Right renal pelvis (tissue), 4 donors: ENCODE results near the gene DNPH1. TPM values are rescaled to one million over a fixed set of nuclear protein-coding genes. Genes with fewer than 3 reads are reported as not detected.

Experiments used
- DNase-seq, 4 donors: peaks; one replicate each; pipeline ENCODE4 v3.0.0-alpha.2; 2013; ENCODE audit warnings: low read depth in 4 of 4, low spot score in 3 of 4, missing footprints in 1 of 4
- polyA plus RNA-seq, 4 donors: library from polyadenylated mRNA; unstranded; fragments of 120-200 nt; gene quantifications; one replicate each; pipeline ENCODE4 v1.2.1, GENCODE V29; 2013; ENCODE audit not compliant: insufficient read length in 4 of 4

Gene DNPH1
- polyA plus RNA-seq, 4 donors = 52.9 to 104 (median 59.9) TPM

DNA sequence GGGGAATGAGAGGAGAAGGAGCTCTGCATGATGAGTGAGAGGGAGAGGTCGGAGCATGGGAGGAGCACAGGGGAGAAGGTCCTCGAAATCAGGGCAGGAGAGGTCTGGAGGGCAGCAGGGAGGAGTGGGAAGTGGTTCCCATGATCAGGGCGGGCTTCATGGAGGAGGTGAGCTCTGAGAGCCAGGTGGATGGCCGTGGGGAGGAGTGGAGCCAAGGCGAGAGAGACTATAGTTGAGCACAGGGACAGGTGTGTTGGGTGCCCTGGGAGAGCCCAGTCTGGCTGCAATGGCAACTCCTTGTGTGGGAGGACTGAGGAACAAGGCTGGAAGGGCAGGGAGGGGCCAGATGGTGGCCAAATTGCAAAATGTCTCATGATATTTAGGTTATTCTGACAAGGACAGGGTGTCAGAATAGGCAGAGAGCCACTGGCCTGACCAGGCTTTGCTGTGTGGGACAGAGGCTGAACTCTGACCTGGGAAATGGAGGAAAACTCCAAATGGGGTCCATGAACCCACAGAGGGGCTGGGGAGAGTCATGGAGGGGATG, 35.4 kb upstream of the DNPH1 start:
- no peak for DNase-seq

DNA sequence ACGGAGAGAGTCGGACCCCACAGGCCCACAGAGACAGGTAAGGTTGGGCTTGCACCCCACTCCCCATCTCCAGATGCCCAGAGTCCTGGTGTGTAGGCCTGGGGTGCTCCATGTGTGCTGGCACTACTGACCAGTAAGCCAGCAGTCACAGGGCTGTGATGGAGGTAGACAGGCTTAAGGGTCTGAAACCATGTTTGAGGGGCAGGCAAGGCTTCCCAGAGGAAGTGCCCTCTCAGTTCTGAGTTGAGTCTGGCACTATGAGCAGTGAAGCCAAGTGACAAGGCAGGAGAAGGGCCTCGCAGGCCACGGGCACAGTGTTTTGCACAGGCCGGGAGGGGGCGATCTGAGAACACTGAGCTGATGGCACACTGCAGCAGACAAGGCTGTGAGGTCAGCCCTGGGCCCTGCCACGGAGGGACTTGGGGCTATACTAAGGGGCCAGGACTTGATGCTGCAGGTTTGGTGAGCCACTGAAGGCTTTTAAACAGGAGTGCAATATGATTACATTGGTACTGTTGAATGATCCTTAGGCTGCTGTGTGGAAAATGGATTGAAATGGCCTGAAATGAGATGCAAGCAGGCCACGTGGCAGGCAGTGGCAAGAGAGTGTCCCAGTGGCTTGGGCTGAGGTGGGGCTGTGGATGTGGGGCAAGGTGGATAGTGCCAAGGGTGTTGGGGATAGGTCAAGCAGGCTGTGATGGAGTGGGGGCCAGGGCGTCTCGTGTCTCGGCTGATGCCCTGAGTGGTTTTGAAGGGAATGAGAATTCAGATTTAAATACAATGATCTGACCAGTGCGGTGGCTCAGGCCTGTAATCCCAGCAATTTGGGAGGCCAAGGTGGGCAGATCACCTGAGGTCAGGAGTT, 34.3 kb upstream of the DNPH1 start:
- no peak for DNase-seq

DNA sequence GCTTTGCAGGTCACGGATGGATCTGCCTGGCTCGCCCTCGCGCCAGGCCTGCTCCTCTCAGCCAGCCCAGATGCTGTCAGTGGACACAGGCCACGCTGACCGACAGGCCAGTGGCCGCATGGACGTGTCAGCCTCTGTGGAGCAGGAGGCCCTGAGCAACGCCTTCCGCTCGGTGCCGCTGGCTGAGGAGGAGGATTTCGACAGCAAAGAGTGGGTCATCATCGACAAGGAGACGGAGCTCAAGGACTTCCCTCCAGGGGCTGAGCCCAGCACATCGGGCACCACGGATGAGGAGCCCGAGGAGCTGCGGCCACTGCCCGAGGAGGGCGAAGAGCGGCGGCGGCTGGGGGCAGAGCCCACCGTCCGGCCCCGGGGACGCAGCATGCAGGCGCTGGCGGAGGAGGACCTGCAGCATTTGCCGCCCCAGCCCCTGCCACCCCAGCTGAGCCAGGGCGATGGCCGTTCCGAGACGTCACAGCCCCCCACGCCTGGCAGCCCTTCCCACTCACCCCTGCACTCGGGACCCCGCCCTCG, 33.6 kb upstream of the DNPH1 start:
- DNase-seq = no peak

DNA sequence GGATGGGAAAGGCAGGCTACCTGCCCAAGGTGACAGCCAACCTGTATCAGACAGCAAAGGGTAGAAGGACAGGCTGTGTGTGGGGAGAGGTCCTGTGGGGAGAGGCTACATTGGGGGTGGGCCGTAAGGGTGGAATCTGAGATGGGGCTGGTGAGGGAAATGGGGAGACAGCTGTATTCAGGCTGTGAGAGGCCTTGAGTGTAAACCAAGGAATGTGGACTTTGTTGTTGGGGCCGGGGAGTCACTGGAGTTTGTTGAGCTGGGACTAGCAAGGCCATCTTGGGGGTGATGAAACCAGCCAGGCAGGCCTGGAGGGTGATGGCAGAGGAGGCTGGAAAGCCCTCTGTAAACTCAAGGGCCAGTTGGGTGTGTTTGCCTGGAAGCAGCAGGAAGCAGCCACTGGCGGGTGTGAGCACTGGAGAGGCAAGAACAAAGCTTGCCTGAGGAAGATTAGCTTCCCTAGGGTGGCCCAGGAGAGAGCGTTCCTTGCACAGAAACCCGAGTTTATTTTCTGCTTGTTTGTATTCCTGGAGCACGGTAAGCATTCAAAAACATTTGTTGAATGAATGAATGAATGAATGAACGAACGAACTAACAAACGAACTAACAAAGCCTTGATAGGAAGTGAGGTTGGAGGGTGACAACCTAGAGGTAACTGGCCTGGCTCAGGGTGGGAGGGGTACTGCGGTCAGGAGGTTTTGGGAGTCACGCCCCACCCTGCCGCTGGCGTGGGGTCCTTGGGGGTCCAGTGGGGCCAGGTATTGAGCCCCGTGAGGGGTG, 32.9 kb upstream of the DNPH1 start:
- DNase-seq = no peak

- no peak for DNase-seq
These were observed 31.9 kb upstream of the DNPH1 start for GRCh38 chr6:43261198-43261597.

DNA sequence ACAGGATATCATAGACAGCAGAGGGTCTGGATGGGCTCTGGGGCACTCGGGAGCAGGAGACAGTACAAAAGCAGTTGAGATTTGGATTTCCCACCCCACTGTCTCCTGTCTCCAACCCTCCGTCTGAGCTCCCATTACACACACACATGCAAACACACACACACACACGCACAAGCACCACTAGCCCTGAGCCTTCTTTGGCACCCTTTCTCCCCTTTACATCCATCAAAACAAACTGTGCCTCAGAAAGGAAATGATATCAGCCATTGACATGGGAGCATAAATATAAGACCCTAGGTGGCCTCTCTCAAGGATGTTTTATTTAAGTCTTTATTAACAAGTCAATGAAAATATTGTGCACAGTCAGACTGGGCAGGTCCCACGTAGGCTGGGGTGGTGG, 31.5 kb upstream of the DNPH1 start:
- no peak for DNase-seq

- no peak for DNase-seq
These were observed 29.8 kb upstream of the DNPH1 start for GRCh38 chr6:43258807-43259686.

- no peak for DNase-seq
These were observed 28.9 kb upstream of the DNPH1 start for GRCh38 chr6:43258180-43258579.

- DNase-seq = no peak
These were observed 28.3 kb upstream of the DNPH1 start for GRCh38 chr6:43257367-43258145.

GRCh38 chr6:43256670-43257366, 27.5 kb upstream of the DNPH1 start:
- DNase-seq = no peak

DNA sequence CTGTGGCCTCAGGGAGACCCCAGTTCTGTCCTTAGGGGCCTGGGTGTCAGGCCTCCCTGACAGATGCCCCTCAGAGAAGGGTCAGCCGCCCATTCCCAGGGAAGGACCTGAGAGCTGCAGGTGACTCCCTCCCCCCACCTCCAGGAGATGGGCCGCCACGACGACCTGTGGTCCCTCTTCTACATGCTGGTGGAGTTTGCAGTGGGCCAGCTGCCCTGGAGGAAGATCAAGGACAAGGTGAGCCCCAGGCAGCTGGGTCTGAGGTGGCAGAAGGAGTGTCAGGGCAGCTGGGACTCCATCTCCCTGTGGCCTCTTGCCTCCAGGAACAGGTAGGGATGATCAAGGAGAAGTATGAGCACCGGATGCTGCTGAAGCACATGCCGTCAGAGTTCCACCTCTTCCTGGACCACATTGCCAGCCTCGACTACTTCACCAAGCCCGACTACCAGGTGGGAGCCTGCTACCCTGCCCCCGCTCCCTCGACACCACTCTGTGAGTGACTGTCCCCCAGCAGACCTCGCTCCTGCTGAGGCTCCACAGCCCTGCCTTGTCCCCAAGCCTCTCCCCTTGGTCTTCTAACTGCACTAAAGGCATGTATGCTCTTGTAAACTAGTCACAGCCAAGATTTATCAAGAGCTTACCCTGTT, 26.2 kb upstream of the DNPH1 start:
- DNase-seq = no peak

DNA sequence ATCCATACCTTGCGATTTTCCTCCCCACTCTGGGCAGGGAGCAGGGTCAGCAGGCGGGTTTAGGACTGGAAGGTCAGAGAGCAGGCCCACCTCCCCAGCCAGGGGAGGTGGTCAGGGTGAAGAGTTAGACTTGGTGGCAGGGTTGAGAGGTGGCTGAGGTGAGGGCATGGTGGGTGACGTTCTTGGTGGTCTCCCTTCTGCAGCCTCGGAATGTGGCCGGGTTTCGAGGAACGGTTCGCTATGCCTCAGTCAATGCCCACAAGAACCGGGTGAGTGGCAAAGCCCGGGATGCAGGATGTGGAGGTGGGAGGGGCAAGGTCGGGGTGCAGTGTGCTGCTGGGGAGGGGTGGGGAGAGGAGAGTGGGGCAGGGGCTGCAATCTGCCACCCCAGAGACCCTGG, 25.6 kb upstream of the DNPH1 start:
- DNase-seq = no peak

- DNase-seq = no peak
These were observed 25.0 kb upstream of the DNPH1 start for GRCh38 chr6:43254138-43254817.

GRCh38 chr6:43253401-43253800, 24.1 kb upstream of the DNPH1 start:
- no peak for DNase-seq

DNA sequence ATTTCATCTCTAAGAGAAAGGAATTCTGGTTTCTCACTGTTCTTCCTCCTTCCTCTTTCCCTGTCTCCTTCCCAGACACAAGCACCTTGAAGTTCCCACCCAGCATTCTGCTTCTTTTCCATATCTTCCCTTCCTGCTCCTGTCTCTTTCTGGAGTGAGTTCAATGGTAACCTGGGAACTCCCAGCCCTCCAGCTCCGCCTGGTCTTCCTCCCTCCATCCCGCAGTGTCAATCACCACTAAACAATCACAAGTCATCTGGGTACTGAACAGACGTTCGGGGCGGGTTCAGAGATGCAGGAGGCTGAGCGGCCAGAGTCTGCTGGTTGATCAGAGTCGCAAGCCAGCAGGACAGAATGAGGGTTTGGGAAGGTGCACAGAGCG, 21.7 kb upstream of the DNPH1 start:
- no peak for DNase-seq

DNA sequence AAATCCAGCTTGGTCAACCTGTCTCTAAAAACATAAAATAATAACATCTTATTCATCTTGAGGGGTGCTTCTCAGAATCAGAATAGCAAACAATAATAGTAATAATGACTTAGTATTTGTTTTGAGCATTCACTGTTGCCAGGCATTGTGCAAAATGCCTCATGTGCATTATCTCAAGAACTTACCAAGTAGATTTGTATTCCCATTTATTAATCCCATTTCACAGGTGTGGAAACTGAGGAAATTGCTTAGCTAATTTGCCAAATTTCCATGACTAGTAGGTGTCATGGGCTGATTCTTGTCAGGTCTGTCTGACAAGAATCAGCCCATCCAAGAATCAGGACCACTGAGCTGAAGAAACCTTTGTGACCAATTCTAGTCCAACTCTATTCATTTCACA, 19.5 kb upstream of the DNPH1 start:
- DNase-seq = no peak

GRCh38 chr6:43248101-43248500, 18.8 kb upstream of the DNPH1 start:
- no peak for DNase-seq
